Activated naive CD4-positive, alpha-beta T cell treated with anti-CD3 and anti-CD28 coated beads for 36 hours (primary cell): ENCODE data around the gene FCHSD1. TPM values are rescaled to one million over a fixed set of nuclear protein-coding genes. Genes with fewer than 3 reads are reported as not detected.
"Not testable (repeated sequence)": the region's sequence is repeated elsewhere in the genome, so short reads cannot be mapped to it uniquely, and the experiment has no call there.

ENCODE experiments used
- CTCF ChIA-PET: fragments of 350-600 bp; sonication (Branson Sonifier 250); formaldehyde crosslinking; loops from one replicate; lab custom pipeline; 2021; ENCODE audit warnings: antibody characterized with exemption; lab: Charles Lee
- DNase-seq: peaks from one replicate; pipeline ENCODE4 v3.0.0-alpha.2; 2020
- H3K27ac Mint-ChIP-seq: one replicate; pipeline ENCODE4 v1.8.0; 2021; ENCODE audit warnings: mild to moderate bottlenecking, mixed read lengths
- H3K27me3 Mint-ChIP-seq: one replicate; pipeline ENCODE4 v1.8.0; 2021; ENCODE audit warnings: low read depth, mixed read lengths
- H3K36me3 Mint-ChIP-seq: one replicate; pipeline ENCODE4 v1.8.0; 2021; ENCODE audit warnings: low read depth, mixed read lengths
- H3K4me1 Mint-ChIP-seq: one replicate; pipeline ENCODE4 v1.8.0; 2021; ENCODE audit warnings: low read depth, mixed read lengths
- H3K4me3 Mint-ChIP-seq: one replicate; pipeline ENCODE4 v1.8.0; 2021; ENCODE audit warnings: mild to moderate bottlenecking, moderate library complexity, mixed read lengths
- H3K9me3 Mint-ChIP-seq: one replicate; pipeline ENCODE4 v1.8.0; 2021; ENCODE audit warnings: mixed read lengths
- intact Hi-C: fragments of 100-400 bp; cut with micrococcal nuclease; formaldehyde crosslinking; loops from one replicate; pipeline ENCODE4 v1.15.1; 2023
- total RNA-seq, 2 experiments: library from RNA; stranded (reverse); gene quantifications; one replicate each; pipeline ENCODE4 v1.2.3, GENCODE V29; 2021

The FCHSD1 gene
- total RNA-seq, 2 experiments from 2014 or later, result 28.9 to 29.6 TPM

DNA sequence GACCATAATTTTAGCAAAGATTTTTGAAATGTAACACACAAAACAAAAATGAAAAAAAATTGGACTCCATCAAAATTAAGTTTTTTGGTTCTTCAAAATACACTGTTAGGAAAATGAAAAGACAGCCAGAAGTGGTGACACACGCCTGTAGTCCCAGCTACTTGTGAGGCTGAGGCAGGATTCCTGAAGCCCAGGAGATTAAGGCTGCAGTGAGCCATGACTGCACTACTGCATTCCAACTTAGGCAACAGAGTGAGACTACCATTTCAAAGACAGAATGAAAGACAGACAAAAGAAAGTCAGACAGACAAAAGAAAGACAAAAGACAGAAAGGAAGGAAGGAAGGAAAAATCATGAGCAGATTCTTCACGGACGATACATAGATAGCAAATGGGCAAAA is 39.9 kb downstream of the FCHSD1 start:
- CTCF ChIA-PET, result interaction anchor here (3.7 kb wide), 1 partner anchor 19 kb away, joined by 28 read pairs; no protein-coding TSS in a partner anchor
- Mint-ChIP-seq H3K36me3 (peaks cover 16% of the 10 kb centered on the region), H3K4me1 (peaks cover 82% of the 10 kb centered on the region), H3K4me3 (no peak overlapping the region), H3K9me3 (no peaks in the 10 kb centered on the region), H3K27me3 (no peaks in the 10 kb centered on the region), H3K27ac (peak overlapping the region; percentile 52)
- no peak for DNase-seq
- intact Hi-C loops, result loop anchor here (10.0 kb wide), 2 partner anchors 906 to 1496 kb away; partner anchors contain the start of genes PURA and ZMAT2

GRCh38 chr5:141609921-141610320 is 41.3 kb downstream of the FCHSD1 start:
- H3K9me3 Mint-ChIP-seq, H3K4me3 Mint-ChIP-seq, H3K27me3 Mint-ChIP-seq, DNase-seq: not testable (repeated sequence)
- CTCF ChIA-PET, result interaction anchor here (2.1 to 10.6 kb wide), 3 partner anchors 8 to 17 kb away, joined by 6 to 82 read pairs (median 52); partner anchors contain the start of gene DIAPH1
- H3K4me1 Mint-ChIP-seq, result peaks cover 85% of the 10 kb centered on the region
- H3K36me3 Mint-ChIP-seq, result peaks cover 13% of the 10 kb centered on the region
- H3K27ac Mint-ChIP-seq, result peak overlapping the region; percentile 72
- intact Hi-C loops, result loop anchor here (5.0 to 10.0 kb wide), 4 partner anchors 407 to 1495 kb away; partner anchors contain the start of genes PURA and ZMAT2

GRCh38 chr5:141609044-141609443 is 42.2 kb downstream of the FCHSD1 start:
- H3K27ac Mint-ChIP-seq, result no peak overlapping the region
- H3K9me3 Mint-ChIP-seq, result no peaks in the 10 kb centered on the region
- intact Hi-C loops, result loop anchor here (5.0 to 10.0 kb wide), 2 partner anchors 408 to 486 kb away; no protein-coding TSS in a partner anchor
- peaks cover 16% of the 10 kb centered on the region for H3K36me3 Mint-ChIP-seq
- CTCF ChIA-PET, result interaction anchor here (0.6 to 10.6 kb wide), 4 partner anchors 9 to 58 kb away, joined by 5 to 82 read pairs (median 29); partner anchors contain the start of gene DIAPH1
- no peak for DNase-seq
- peaks cover 85% of the 10 kb centered on the region for H3K4me1 Mint-ChIP-seq
- no peaks in the 10 kb centered on the region for H3K27me3 Mint-ChIP-seq
- no peak overlapping the region for H3K4me3 Mint-ChIP-seq

DNA sequence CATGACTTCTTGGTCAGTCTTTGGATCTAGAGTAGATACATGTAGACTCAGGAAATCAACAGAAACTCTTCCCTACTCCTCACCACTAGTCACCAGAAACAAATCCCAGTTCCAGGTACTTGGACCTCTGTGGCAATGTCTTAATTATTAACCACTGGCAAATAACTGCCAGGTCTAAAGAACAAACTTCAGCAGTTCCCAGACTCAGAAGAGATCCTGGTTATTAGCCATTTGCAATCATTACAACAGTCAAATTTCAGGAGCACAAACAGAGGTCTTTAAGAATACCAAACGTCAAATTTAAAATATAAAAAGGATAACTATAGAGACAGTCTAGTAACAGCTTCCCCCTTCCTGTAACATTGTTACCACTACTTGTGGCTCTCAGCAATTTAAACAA is 42.7 kb downstream of the FCHSD1 start:
- H3K9me3 Mint-ChIP-seq, result no peaks in the 10 kb centered on the region
- H3K36me3 Mint-ChIP-seq, result peaks cover 16% of the 10 kb centered on the region
- no peak overlapping the region for H3K4me3 Mint-ChIP-seq
- DNase-seq, result no peak
- peak overlapping the region; percentile 83 for H3K27ac Mint-ChIP-seq
- CTCF ChIA-PET, result interaction anchor here (0.6 to 10.6 kb wide), 7 partner anchors 10 to 65 kb away, joined by 3 to 82 read pairs (median 5); partner anchors contain the start of gene DIAPH1
- peaks cover 86% of the 10 kb centered on the region for H3K4me1 Mint-ChIP-seq
- intact Hi-C loops, result loop anchor here (5.0 to 10.0 kb wide), 2 partner anchors 409 to 486 kb away; no protein-coding TSS in a partner anchor
- no peaks in the 10 kb centered on the region for H3K27me3 Mint-ChIP-seq

DNA sequence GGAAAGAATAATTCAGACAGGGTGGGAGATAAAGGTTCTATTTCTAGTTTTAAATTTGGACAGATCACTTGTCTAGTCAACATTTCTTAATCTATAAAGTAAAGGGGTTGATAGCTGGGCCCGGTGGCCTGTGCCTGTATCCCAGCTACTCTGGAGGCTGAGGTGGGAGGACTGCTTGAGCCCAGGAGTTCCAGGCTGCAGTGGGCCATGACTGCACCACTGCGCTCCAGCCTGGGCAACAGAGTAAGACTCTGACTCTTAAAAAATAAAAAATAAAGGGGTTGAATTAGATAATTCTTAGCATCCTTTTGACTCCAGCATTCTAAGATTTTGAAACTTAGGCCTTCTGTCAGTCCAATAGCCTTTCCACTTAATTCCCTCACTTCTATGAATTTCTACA is 43.2 kb downstream of the FCHSD1 start:
- intact Hi-C loops, result loop anchor here (5.0 to 10.0 kb wide), 2 partner anchors 409 to 487 kb away; no protein-coding TSS in a partner anchor
- Mint-ChIP-seq H3K36me3 (peaks cover 16% of the 10 kb centered on the region), H3K27me3 (no peaks in the 10 kb centered on the region), H3K27ac (peak overlapping the region; percentile 83), H3K4me3 (no peak overlapping the region), H3K4me1 (peaks cover 85% of the 10 kb centered on the region), H3K9me3 (no peaks in the 10 kb centered on the region)
- no peak for DNase-seq
- CTCF ChIA-PET, result interaction anchor here (0.6 to 10.6 kb wide), 7 partner anchors 10 to 66 kb away, joined by 3 to 82 read pairs (median 4); partner anchors contain the start of gene DIAPH1

DNA sequence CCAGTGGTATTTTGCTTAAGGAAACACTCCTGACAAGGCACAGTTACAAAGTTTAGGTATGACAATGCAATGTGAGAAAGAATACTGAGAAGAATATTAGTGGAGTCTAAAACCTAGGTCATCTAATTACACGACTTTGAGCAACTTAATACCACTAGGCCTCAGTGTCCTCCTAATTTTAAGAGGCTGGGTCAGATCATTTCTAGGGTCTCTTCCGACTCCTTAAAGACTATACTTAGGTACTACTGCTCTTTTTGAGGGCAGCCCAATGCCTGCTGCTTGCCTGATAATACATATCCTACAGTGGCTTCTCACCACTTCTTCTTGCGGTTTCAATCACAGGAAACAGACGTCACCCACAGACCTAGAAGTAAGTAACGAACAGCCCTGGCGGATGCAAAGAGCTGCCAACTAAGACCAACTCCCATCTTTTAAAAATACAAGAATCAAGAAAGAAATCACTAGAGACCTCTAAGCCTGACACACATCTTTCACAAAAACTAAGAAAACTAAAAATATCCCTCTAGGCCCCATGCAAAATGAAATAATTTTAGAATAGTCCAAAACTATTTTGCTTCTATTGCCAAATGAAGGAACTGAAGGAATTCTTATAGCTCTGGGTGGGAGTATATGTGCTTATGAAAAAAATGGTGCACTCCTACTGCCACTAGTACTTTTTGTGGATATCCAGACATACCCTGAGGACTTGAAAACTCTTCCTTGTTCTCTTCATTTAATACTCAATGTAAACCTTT is 45.5 kb downstream of the FCHSD1 start:
- peaks cover 87% of the 10 kb centered on the region for H3K4me1 Mint-ChIP-seq
- H3K36me3 Mint-ChIP-seq, result peaks cover 8% of the 10 kb centered on the region
- no peaks in the 10 kb centered on the region for H3K9me3 Mint-ChIP-seq
- H3K4me3 Mint-ChIP-seq, result peak overlapping the region; percentile 32
- H3K27me3 Mint-ChIP-seq, result no peaks in the 10 kb centered on the region
- peak; percentile 83 for DNase-seq
- intact Hi-C loops, result loop anchor here (1.0 to 10.0 kb wide), 6 partner anchors 8 to 489 kb away; partner anchors contain the start of gene TAF7
- CTCF ChIA-PET, result interaction anchor here (0.6 to 10.6 kb wide), 5 partner anchors 9 to 32 kb away, joined by 3 to 82 read pairs (median 3); partner anchors contain the start of gene DIAPH1
- peak overlapping the region; percentile 90 for H3K27ac Mint-ChIP-seq

- peak; percentile 57 for DNase-seq
- no peaks in the 10 kb centered on the region for H3K9me3 Mint-ChIP-seq
- H3K36me3 Mint-ChIP-seq, result peaks cover 3% of the 10 kb centered on the region
- H3K4me3 Mint-ChIP-seq, result peak overlapping the region; percentile 48
- CTCF ChIA-PET, result interaction anchor here (0.7 to 10.6 kb wide), 6 partner anchors 11 to 191 kb away, joined by 3 to 82 read pairs (median 4); partner anchors contain the start of genes DIAPH1 and PCDHGA10
- H3K27me3 Mint-ChIP-seq, result no peaks in the 10 kb centered on the region
- intact Hi-C loops, result loop anchor here (10.0 kb wide), 1 partner anchor 491 kb away; no protein-coding TSS in a partner anchor
- peaks cover 90% of the 10 kb centered on the region for H3K4me1 Mint-ChIP-seq
- H3K27ac Mint-ChIP-seq, result peak overlapping the region; percentile 89
Measured at GRCh38 chr5:141603923-141604717, 47.1 kb downstream of the FCHSD1 start.

DNA sequence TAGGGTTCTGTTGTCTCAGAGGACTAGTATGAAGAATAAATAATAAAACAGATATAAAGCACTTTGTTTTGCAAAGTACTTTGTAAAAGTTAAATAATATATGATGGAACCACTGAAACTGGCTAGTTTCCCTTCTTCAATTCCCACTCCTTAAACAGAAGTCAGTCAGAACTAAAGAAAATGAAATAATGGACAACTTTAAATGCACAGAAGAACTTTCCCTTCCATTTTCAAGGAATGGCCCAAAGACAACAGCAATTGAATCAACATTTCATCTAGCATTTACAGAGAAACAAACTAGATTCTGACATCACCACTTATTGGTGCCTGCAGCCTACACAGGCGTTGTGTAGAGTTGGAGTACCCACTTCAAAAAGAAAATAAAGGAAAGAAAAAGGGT is 48.6 kb downstream of the FCHSD1 start:
- DNase-seq, result no peak
- Mint-ChIP-seq H3K27ac (peak overlapping the region; percentile 76), H3K4me1 (peaks cover 90% of the 10 kb centered on the region), H3K9me3 (no peaks in the 10 kb centered on the region), H3K27me3 (no peaks in the 10 kb centered on the region), H3K36me3 (peaks cover 3% of the 10 kb centered on the region), H3K4me3 (no peak overlapping the region)
- CTCF ChIA-PET, result interaction anchor here (0.6 to 10.6 kb wide), 5 partner anchors 9 to 39 kb away, joined by 3 to 82 read pairs (median 6); partner anchors contain the start of gene DIAPH1
- intact Hi-C loops, result loop anchor here (10.0 kb wide), 1 partner anchor 492 kb away; no protein-coding TSS in a partner anchor

DNA sequence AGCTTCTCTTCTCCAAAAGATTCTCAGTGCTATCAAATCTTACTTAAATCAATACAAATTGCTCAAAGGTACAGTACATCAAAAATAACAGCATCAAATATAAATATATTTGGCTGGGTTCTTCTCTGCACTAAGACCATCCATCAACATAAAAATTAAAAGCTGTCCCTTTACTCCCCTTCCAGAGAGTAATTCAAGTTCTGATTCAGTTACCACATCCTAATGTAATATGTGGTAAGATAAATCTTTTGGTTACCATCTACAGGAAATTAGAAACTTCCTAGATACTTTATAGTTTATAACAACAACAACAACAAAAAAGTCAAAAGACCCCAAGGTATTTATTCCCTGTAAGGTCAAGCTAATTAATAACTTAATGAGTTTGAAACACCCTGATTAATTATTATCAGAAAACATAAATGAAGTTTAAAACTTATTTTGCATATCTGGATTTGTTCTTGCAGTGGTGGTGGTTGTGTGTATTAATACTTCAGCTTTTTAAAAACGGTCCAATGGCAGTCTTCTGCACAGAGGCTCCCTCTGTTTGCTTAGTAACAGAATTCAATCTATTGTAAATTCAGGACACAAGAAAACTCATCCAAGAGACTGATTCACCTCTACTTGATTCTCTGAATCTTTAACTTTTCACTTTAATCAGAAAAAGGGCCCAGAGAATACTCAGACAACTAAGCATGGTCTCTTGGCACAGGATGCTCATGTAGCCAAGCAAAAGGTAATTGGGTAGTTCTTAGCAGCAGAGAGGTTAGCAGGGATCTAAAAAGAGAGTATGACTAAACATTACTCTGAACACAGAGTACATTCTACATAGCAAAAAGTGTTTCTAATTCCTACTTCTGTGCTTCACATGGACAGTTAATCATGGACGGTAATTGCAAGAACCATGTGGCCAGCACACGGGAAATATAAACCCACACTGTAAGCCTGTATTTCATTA is 52.5 kb downstream of the FCHSD1 start:
- H3K4me1 Mint-ChIP-seq, result peaks cover 71% of the 10 kb centered on the region
- H3K27me3 Mint-ChIP-seq, result no peaks in the 10 kb centered on the region
- intact Hi-C loops, result no loop called here
- peaks cover 14% of the 10 kb centered on the region for H3K36me3 Mint-ChIP-seq
- no peak for DNase-seq
- no peaks in the 10 kb centered on the region for H3K9me3 Mint-ChIP-seq
- H3K27ac Mint-ChIP-seq, result peak overlapping the region; percentile 65
- CTCF ChIA-PET, result interaction anchor here (0.8 to 3.6 kb wide), 9 partner anchors 9 to 39 kb away, joined by 3 to 18 read pairs (median 4); partner anchors contain the start of genes DIAPH1, HDAC3 and RELL2
- no peak overlapping the region for H3K4me3 Mint-ChIP-seq

DNA sequence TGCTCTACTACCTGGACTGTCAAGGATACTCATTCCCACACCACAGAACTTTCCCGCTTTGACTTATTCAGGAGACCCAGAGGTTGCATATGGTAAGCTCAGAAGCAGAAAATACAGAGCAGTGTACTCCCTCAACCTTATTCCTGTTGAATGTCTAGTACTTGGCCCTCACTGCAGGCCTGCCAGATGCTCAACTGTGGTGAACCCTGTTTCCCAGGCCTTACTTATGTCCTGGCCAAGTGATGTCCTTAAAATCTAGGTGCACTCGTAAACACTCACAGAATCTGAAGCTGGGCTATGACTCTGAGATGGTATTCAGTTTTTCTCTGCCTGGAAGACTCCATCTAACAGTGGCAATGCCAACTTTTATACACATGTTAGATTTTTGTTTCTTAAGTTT is 53.4 kb downstream of the FCHSD1 start:
- Mint-ChIP-seq H3K9me3 (no peaks in the 10 kb centered on the region), H3K27me3 (no peaks in the 10 kb centered on the region), H3K36me3 (peaks cover 14% of the 10 kb centered on the region), H3K4me1 (peaks cover 69% of the 10 kb centered on the region), H3K4me3 (no peak overlapping the region), H3K27ac (peak overlapping the region; percentile 24)
- CTCF ChIA-PET, result interaction anchor here (1.2 to 3.6 kb wide), 7 partner anchors 10 to 85 kb away, joined by 3 to 18 read pairs (median 6); partner anchors contain the start of genes DIAPH1, HDAC3 and RELL2
- intact Hi-C loops, result loop anchor here (1.0 kb wide), 1 partner anchor 7 kb away; no protein-coding TSS in a partner anchor
- DNase-seq, result no peak
